GM12865 (cell line): ENCODE data around the gene EMX2.

Experiments used
- DNase-seq: peaks from one replicate; pipeline ENCODE4 v3.0.0; 2010; ENCODE audit warnings: low read depth
- H3K4me3 ChIP-seq: 2 replicates; pipeline ENCODE4 v1.5.1; 2011; ENCODE audit warnings: mild to moderate bottlenecking, low read depth, low read length, control low read depth
- CTCF ChIP-seq: IDR thresholded peaks from 2 replicates; pipeline ENCODE4 v1.5.1; 2011; ENCODE audit warnings: low read length, control low read depth, low read depth, inconsistent platforms; ENCODE audit not compliant: insufficient read depth; ENCODE audit errors: missing control alignments

Gene EMX2

GRCh38 chr10:117532003-117532385 is 10.6 kb upstream of the EMX2 start:
- no peak for DNase-seq
- TF ChIP-seq CTCF = no peak
- no peak overlapping the region for H3K4me3 ChIP-seq

- no peak overlapping the region for H3K4me3 ChIP-seq
- no peak for TF ChIP-seq CTCF
- no peak for DNase-seq
Observed at GRCh38 chr10:117532451-117533107, 10.0 kb upstream of the EMX2 start.

GRCh38 chr10:117533507-117534281 is 8.9 kb upstream of the EMX2 start:
- no peak for DNase-seq
- H3K4me3 ChIP-seq = no peak overlapping the region
- no peak for TF ChIP-seq CTCF

GRCh38 chr10:117534321-117535297 is 7.9 kb upstream of the EMX2 start:
- no peak overlapping the region for H3K4me3 ChIP-seq
- no peak for DNase-seq
- TF ChIP-seq CTCF = no peak

- no peak for TF ChIP-seq CTCF
- no peak for DNase-seq
- H3K4me3 ChIP-seq = no peak overlapping the region
Observed at GRCh38 chr10:117535298-117536071, 7.1 kb upstream of the EMX2 start.
